ENCODE data around the gene MGARP. TPM values are rescaled to one million over a fixed set of nuclear protein-coding genes. Genes with fewer than 3 reads are reported as not detected.

MGARP gene
- total and polyA plus RNA-seq, 3 donors from 2014 or later: 2.3 to 10.9 (median 3.1) TPM

- TF ChIP-seq POLR2A (IDR thresholded peaks at IDR 0.05): no peak
- TF ChIP-seq, protein P1, sequence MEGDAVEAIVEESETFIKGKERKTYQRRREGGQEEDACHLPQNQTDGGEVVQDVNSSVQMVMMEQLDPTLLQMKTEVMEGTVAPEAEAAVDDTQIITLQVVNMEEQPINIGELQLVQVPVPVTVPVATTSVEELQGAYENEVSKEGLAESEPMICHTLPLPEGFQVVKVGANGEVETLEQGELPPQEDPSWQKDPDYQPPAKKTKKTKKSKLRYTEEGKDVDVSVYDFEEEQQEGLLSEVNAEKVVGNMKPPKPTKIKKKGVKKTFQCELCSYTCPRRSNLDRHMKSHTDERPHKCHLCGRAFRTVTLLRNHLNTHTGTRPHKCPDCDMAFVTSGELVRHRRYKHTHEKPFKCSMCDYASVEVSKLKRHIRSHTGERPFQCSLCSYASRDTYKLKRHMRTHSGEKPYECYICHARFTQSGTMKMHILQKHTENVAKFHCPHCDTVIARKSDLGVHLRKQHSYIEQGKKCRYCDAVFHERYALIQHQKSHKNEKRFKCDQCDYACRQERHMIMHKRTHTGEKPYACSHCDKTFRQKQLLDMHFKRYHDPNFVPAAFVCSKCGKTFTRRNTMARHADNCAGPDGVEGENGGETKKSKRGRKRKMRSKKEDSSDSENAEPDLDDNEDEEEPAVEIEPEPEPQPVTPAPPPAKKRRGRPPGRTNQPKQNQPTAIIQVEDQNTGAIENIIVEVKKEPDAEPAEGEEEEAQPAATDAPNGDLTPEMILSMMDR (IDR thresholded peaks at IDR 0.05): peak in 1 of 3 experiments; percentile 12
- Histone ChIP-seq H3K36me3 (ENCODE audit: low read depth, missing control alignments) (no peaks in the 10 kb centered on the region), H3K4me1 (peaks cover 18% of the 10 kb centered on the region), H3K9me3 (no peaks in the 10 kb centered on the region), H3K27ac (peak within 1 kb of the TSS; percentile 93), H3K4me3 (peak within 1 kb of the TSS; percentile 87 to 98), H3K27me3 (no peaks in the 10 kb centered on the region)
- WGBS, 2 donors: 0 to 1% methylated on average over 14 to 46 of the region's 46 CpGs
- intact Hi-C loops (cut with DNase I; ENCODE audit: low total_unique reads): no loop called here
- DNase-seq: peak; percentile 79
These were observed 22.0 kb upstream of the MGARP start, which contains the start of gene NDUFC1 for GRCh38 chr4:139301821-139302611. Gene NDUFC1, minus strand, starts transcription at chr4:139302477. Its CDS starts 6,679 bp downstream, at chr4:139295798.

GRCh38 chr4:139301113-139301820 lies 21.2 kb upstream of the MGARP start, which contains the start of gene NAA15:
Gene NAA15, plus strand, starts transcription at chr4:139301505. Its CDS starts 273 bp downstream, at chr4:139301778.
- TF ChIP-seq POLR2A (IDR thresholded peaks at IDR 0.05): no peak
- TF ChIP-seq, protein P1 (IDR thresholded peaks at IDR 0.05): no peak
- intact Hi-C loops (cut with DNase I; ENCODE audit: low total_unique reads): no loop called here
- Histone ChIP-seq H3K36me3 (ENCODE audit: low read depth, missing control alignments) (no peaks in the 10 kb centered on the region), H3K4me1 (peaks cover 20% of the 10 kb centered on the region), H3K9me3 (no peaks in the 10 kb centered on the region), H3K4me3 (peak within 1 kb of the TSS; percentile 87 to 98), H3K27ac (peak within 1 kb of the TSS; percentile 93), H3K27me3 (no peaks in the 10 kb centered on the region)
- DNase-seq: peak; percentile 98
- WGBS, 2 donors: 0 to 1% methylated on average over 45 to 59 of the region's 61 CpGs

GRCh38 chr4:139300431-139301112 lies 20.5 kb upstream of the MGARP start:
- intact Hi-C loops (cut with DNase I; ENCODE audit: low total_unique reads): no loop called here
- no peaks in the 10 kb centered on the region for H3K36me3 ChIP-seq (ENCODE audit: low read depth, missing control alignments)
- 8% methylated on average over 16 of the region's 16 CpGs for WGBS, 2 donors
- H3K9me3 ChIP-seq: no peaks in the 10 kb centered on the region
- H3K27ac ChIP-seq: peak overlapping the region; percentile 93
- no peaks in the 10 kb centered on the region for H3K27me3 ChIP-seq
- H3K4me3 ChIP-seq: peak overlapping the region; percentile 87 to 98
- no peak for DNase-seq
- TF ChIP-seq POLR2A (IDR thresholded peaks at IDR 0.05): no peak
- H3K4me1 ChIP-seq: peaks cover 24% of the 10 kb centered on the region

GRCh38 chr4:139299536-139299935 lies 19.5 kb upstream of the MGARP start:
- no peaks in the 10 kb centered on the region for H3K9me3 ChIP-seq
- H3K27me3 ChIP-seq: no peaks in the 10 kb centered on the region
- no peaks in the 10 kb centered on the region for H3K36me3 ChIP-seq (ENCODE audit: low read depth, missing control alignments)
- WGBS, 2 donors: 48 to 60% methylated on average over 1 of the region's 1 CpG
- intact Hi-C loops (cut with DNase I; ENCODE audit: low total_unique reads): loop anchor here (5.0 to 10.0 kb wide), 2 partner anchors 72 to 155 kb away; partner anchors contain the start of gene RAB33B
- DNase-seq: no peak
- TF ChIP-seq POLR2A (IDR thresholded peaks at IDR 0.05): no peak
- TF ChIP-seq, protein P1 (IDR thresholded peaks at IDR 0.05): no peak
- no peak overlapping the region for H3K27ac ChIP-seq
- no peak overlapping the region for H3K4me3 ChIP-seq
- H3K4me1 ChIP-seq: peaks cover 24% of the 10 kb centered on the region

Data from testis (tissue), 3 donors.